H1 (cell line): ENCODE measurements around the gene DGAT2. TPM values are rescaled to one million over a fixed set of nuclear protein-coding genes. Genes with fewer than 3 reads are reported as not detected.

ENCODE experiments used
- CTCF ChIA-PET: fragments of 300-600 bp; sonication (Branson Sonifier 250); formaldehyde crosslinking; loops from one replicate; lab custom pipeline; 2021; ENCODE audit not compliant: partially characterized antibody; lab: Charles Lee
- POLR2A ChIA-PET: fragments of 300-600 bp; sonication (Branson Sonifier 250); formaldehyde crosslinking; loops from one replicate; lab custom pipeline; 2021; ENCODE audit warnings: inconsistent platforms; ENCODE audit not compliant: partially characterized antibody; lab: Charles Lee
- DNase-seq, 2 experiments: peaks; one replicate each; pipeline versions ENCODE4 v3.0.0 to v3.0.0-alpha.2; 2010 to 2022; ENCODE audit warnings: low spot score in 2 of 2, low read depth in 1 of 2, mixed read lengths in 1 of 2
- FAIRE-seq: peaks from 2 replicates; lab custom pipeline; 2011; peaks lifted over from hg19 to GRCh38; lab: Jason Lieb, UNC
- H2AFZ ChIP-seq: 2 replicates; pipeline ENCODE4 v1.8.1; 2012; ENCODE audit warnings: low read length, inconsistent platforms
- H2AK5ac ChIP-seq: 2 replicates; pipeline ENCODE4 v1.6.1; 2013; ENCODE audit warnings: low read depth, low read length
- H2BK120ac ChIP-seq: replicated peaks from 2 replicates; pipeline ENCODE3; 2013; ENCODE audit warnings: low read depth, low read length, inconsistent platforms
- H2BK12ac ChIP-seq: 2 replicates; pipeline ENCODE4 v1.6.1; 2013; ENCODE audit warnings: low read depth, low read length
- H2BK15ac ChIP-seq: 2 replicates; pipeline ENCODE4 v1.6.1; 2013; ENCODE audit warnings: low read length
- H2BK20ac ChIP-seq: 2 replicates; pipeline ENCODE4 v1.6.1; 2013; ENCODE audit warnings: low read length
- H2BK5ac ChIP-seq: 2 replicates; pipeline ENCODE4 v1.6.1; 2013; ENCODE audit warnings: low read depth, low read length
- H3K14ac ChIP-seq: 2 replicates; pipeline ENCODE4 v1.6.1; 2013; ENCODE audit warnings: inconsistent platforms; ENCODE audit not compliant: insufficient read length
- H3K18ac ChIP-seq: 2 replicates; pipeline ENCODE4 v1.6.1; 2013; ENCODE audit warnings: low read length; ENCODE audit errors: extremely low read depth
- H3K23ac ChIP-seq: 2 replicates; pipeline ENCODE4 v1.6.1; 2013; ENCODE audit warnings: inconsistent platforms; ENCODE audit not compliant: insufficient read length
- H3K23me2 ChIP-seq: 2 replicates; pipeline ENCODE4 v1.6.1; 2013; ENCODE audit warnings: low read depth, low read length
- H3K27ac ChIP-seq: 2 replicates; pipeline ENCODE4 v1.6.1; 2011; ENCODE audit warnings: low read depth, low read length, inconsistent platforms
- H3K27me3 ChIP-seq, 4 experiments: replicated peaks in 1 of 4; 1 replicate in 1 of 4; 2 replicates in 3 of 4; pipeline versions ENCODE4 v1.6.1 to v1.8.1; 2011 to 2013; ENCODE audit warnings: low read length in 3 of 4, mild to moderate bottlenecking in 3 of 4, inconsistent platforms in 2 of 4, mixed read lengths in 2 of 4, moderate library complexity in 1 of 4; ENCODE audit not compliant: control insufficient read depth in 3 of 4, insufficient read depth in 3 of 4; ENCODE audit errors: extremely low read depth in 1 of 4
- H3K36me3 ChIP-seq, 4 experiments: 2 replicates each; pipeline versions ENCODE4 v1.6.1 to v1.8.1; 2011 to 2013; ENCODE audit warnings: mild to moderate bottlenecking in 4 of 4, low read length in 3 of 4, moderate library complexity in 2 of 4, control low read depth in 1 of 4, inconsistent platforms in 1 of 4; ENCODE audit not compliant: insufficient read depth in 4 of 4, control insufficient read depth in 2 of 4
- H3K4ac ChIP-seq: replicated peaks from 2 replicates; pipeline ENCODE3; 2013; ENCODE audit warnings: low read length, low read depth, mixed read lengths, inconsistent platforms; ENCODE audit not compliant: insufficient read length
- H3K4me1 ChIP-seq, 4 experiments: replicated peaks in 1 of 4; 1 replicate in 1 of 4; 2 replicates in 3 of 4; pipeline versions ENCODE4 v1.6.1 to v1.8.1; 2011 to 2013; ENCODE audit warnings: low read length in 3 of 4, inconsistent platforms in 2 of 4, mixed read lengths in 1 of 4; ENCODE audit not compliant: insufficient read depth in 4 of 4, control insufficient read depth in 3 of 4
- H3K4me2 ChIP-seq, 2 experiments: 2 replicates each; pipeline versions ENCODE4 v1.6.1 to v1.8.1; 2011 to 2013; ENCODE audit warnings: low read depth in 2 of 2, low read length in 2 of 2, control low read depth in 1 of 2, inconsistent platforms in 1 of 2, mild to moderate bottlenecking in 1 of 2; ENCODE audit not compliant: insufficient read depth in 1 of 2
- H3K4me3 ChIP-seq, 4 experiments: fragments of 200-600, 300-600 bp in 1 of 4; sonication (generic), shearing (Covaris generic), sonication (Bioruptor Twin) in 1 of 4; 2 replicates each; pipeline versions ENCODE4 v1.5.1 to v1.8.1; 2011 to 2016; ENCODE audit warnings: low read length in 4 of 4, low read depth in 3 of 4, control low read depth in 2 of 4, inconsistent platforms in 2 of 4, mild to moderate bottlenecking in 2 of 4, mixed read lengths in 1 of 4, moderate library complexity in 1 of 4; ENCODE audit not compliant: insufficient read depth in 2 of 4; ENCODE audit errors: extremely low read depth in 1 of 4
- H3K56ac ChIP-seq: replicated peaks from 2 replicates; pipeline ENCODE3; 2013; ENCODE audit warnings: low read depth, mild to moderate bottlenecking, mixed read lengths, low read length, inconsistent platforms; ENCODE audit not compliant: insufficient read length
- H3K79me1 ChIP-seq: 2 replicates; pipeline ENCODE4 v1.6.1; 2013; ENCODE audit warnings: low read depth, low read length, control low read depth
- H3K79me2 ChIP-seq, 2 experiments: 2 replicates each; pipeline versions ENCODE4 v1.6.1 to v1.8.1; 2012 to 2013; ENCODE audit warnings: low read length in 2 of 2, mild to moderate bottlenecking in 2 of 2, inconsistent platforms in 1 of 2; ENCODE audit not compliant: insufficient read depth in 2 of 2, control insufficient read depth in 1 of 2
- H3K9ac ChIP-seq, 4 experiments: replicated peaks in 1 of 4; 1 replicate in 1 of 4; 2 replicates in 3 of 4; pipeline versions ENCODE4 v1.6.1 to v1.8.1; 2011 to 2013; ENCODE audit warnings: low read depth in 3 of 4, low read length in 3 of 4, control low read depth in 2 of 4, mild to moderate bottlenecking in 2 of 4, moderate library complexity in 2 of 4, inconsistent platforms in 1 of 4; ENCODE audit errors: extremely low read depth in 1 of 4
- H3K9me3 ChIP-seq, 2 experiments: 2 replicates each; pipeline versions ENCODE4 v1.6.1 to v1.8.1; 2012 to 2013; ENCODE audit warnings: mild to moderate bottlenecking in 2 of 2, moderate library complexity in 2 of 2, control low read depth in 1 of 2, inconsistent platforms in 1 of 2, low read depth in 1 of 2, low read length in 1 of 2, mixed read lengths in 1 of 2; ENCODE audit not compliant: insufficient read depth in 2 of 2
- H4K20me1 ChIP-seq, 2 experiments: replicated peaks in 1 of 2; 2 replicates each; pipeline versions ENCODE3 to v1.8.1; 2011 to 2013; ENCODE audit warnings: inconsistent platforms in 2 of 2, low read length in 2 of 2, mild to moderate bottlenecking in 1 of 2; ENCODE audit not compliant: insufficient read depth in 2 of 2, control insufficient read depth in 1 of 2
- H4K5ac ChIP-seq: 2 replicates; pipeline ENCODE4 v1.6.1; 2013; ENCODE audit warnings: low read length, low read depth, mixed read lengths, inconsistent platforms; ENCODE audit not compliant: insufficient read length
- H4K8ac ChIP-seq: 2 replicates; pipeline ENCODE4 v1.8.0; 2013; ENCODE audit warnings: mild to moderate bottlenecking, moderate library complexity, low read length, inconsistent platforms; ENCODE audit not compliant: insufficient read depth; ENCODE audit errors: extremely low read depth
- H4K91ac ChIP-seq: replicated peaks from 2 replicates; pipeline ENCODE3; 2013; ENCODE audit warnings: low read length, mixed read lengths, inconsistent platforms; ENCODE audit not compliant: insufficient read length
- ASH2L ChIP-seq: fragments of 200-600, 300-600 bp; sonication (generic); IDR thresholded peaks from one replicate; pipeline ENCODE4 v1.7.1; 2017; ENCODE audit warnings: low read length
- BACH1 ChIP-seq: IDR thresholded peaks from 2 replicates; pipeline ENCODE4 v1.6.1; 2012; ENCODE audit warnings: low read length, improper control_type of control experiment
- CHD2 ChIP-seq: IDR thresholded peaks from 2 replicates; pipeline ENCODE4 v1.6.1; 2012; ENCODE audit warnings: low read length, improper control_type of control experiment
- EGR1 ChIP-seq: IDR thresholded peaks from 2 replicates; pipeline ENCODE4 v1.6.1; 2011; ENCODE audit warnings: low read depth, low read length, borderline replicate concordance
- GABPA ChIP-seq: IDR thresholded peaks from 2 replicates; pipeline ENCODE4 v1.6.1; 2011; ENCODE audit warnings: mild to moderate bottlenecking, low read length, moderate library complexity, borderline replicate concordance; ENCODE audit not compliant: insufficient read depth
- HDAC2 ChIP-seq, 2 experiments: fragments of 300-600 bp in 1 of 2; sonication (generic) in 1 of 2; IDR thresholded peaks; 2 replicates each; pipeline ENCODE4 v1.6.1; 2011 to 2012; ENCODE audit warnings: low read depth in 2 of 2, low read length in 2 of 2, mild to moderate bottlenecking in 2 of 2, moderate library complexity in 2 of 2, borderline replicate concordance in 1 of 2, inconsistent platforms in 1 of 2
- JUND ChIP-seq: IDR thresholded peaks from 2 replicates; pipeline ENCODE4 v1.6.1; 2011; ENCODE audit warnings: mild to moderate bottlenecking, improper control_type of control experiment, low read length
- POU5F1 ChIP-seq: IDR thresholded peaks from 2 replicates; pipeline ENCODE4 v1.6.1; 2011; ENCODE audit warnings: low read depth, mild to moderate bottlenecking, low read length, moderate library complexity
- SIRT6 ChIP-seq: IDR thresholded peaks from one replicate; pipeline ENCODE4 v1.7.1; 2012; ENCODE audit warnings: low read length, inconsistent platforms
- SP1 ChIP-seq: IDR thresholded peaks from 2 replicates; pipeline ENCODE4 v1.6.1; 2011; ENCODE audit warnings: low read depth, low read length
- SUZ12 ChIP-seq: fragments of 200-600 bp; sonication (generic); IDR thresholded peaks from 2 replicates; pipeline ENCODE4 v1.6.1; 2012; ENCODE audit warnings: mild to moderate bottlenecking, inconsistent platforms, low read length, moderate library complexity, mixed read lengths
- TBP ChIP-seq: IDR thresholded peaks from 2 replicates; pipeline ENCODE4 v1.6.1; 2011; ENCODE audit warnings: low read depth, low read length, improper control_type of control experiment
- TCF12 ChIP-seq: IDR thresholded peaks from 2 replicates; pipeline ENCODE4 v1.6.1; 2011; ENCODE audit warnings: low read depth, mild to moderate bottlenecking, low read length
- WGBS, 2 experiments: shearing (Covaris generic) in 1 of 2; methylation state at CpG; one replicate each; pipeline versions ENCODE4 v1.1.6 to v1.1.7; 2013 to 2015; ENCODE audit warnings: low lambda C conversion rate in 2 of 2, mixed read lengths in 2 of 2, inconsistent platforms in 1 of 2, low coverage in 1 of 2, missing lambda C conversion rate in 1 of 2; ENCODE audit not compliant: insufficient replicate concordance in 2 of 2, insufficient coverage in 1 of 2, insufficient read length in 1 of 2; ENCODE audit errors: extremely low coverage in 1 of 2, missing lambda C conversion rate in 1 of 2; 5-methylcytosine and 5-hydroxymethylcytosine counted together
- polyA plus RNA-seq, 7 experiments: library from polyadenylated mRNA; depleted of rRNA in 3 of 7; stranded (reverse) in 5 of 7; unstranded in 2 of 7; fragments of >200 nt in 5 of 7; fragments of 200-250 nt in 2 of 7; gene quantifications; 1 replicate in 5 of 7; 2 replicates in 1 of 7; 4 replicates in 1 of 7; pipeline versions ENCODE4 v1.2.1 to v1.2.3, GENCODE V29; 2011 to 2013; ENCODE audit warnings: missing spikeins in 2 of 7, mixed read lengths in 2 of 7
- total RNA-seq: library from RNA; stranded (reverse); fragmentation: NEBNext Ultra II Directional; extraction: Animal tissue kit (Norgen Biotek cat#: 25700); gene quantifications from 2 replicates; pipeline ENCODE4 v1.2.1, GENCODE V29; 2021
- TF ChIP-seq, protein P1 (sequence below): IDR thresholded peaks from 2 replicates; pipeline ENCODE4 v1.6.1; 2011; ENCODE audit warnings: low read depth, mild to moderate bottlenecking, low read length; ENCODE audit not compliant: insufficient read depth

Gene DGAT2
- total and polyA plus RNA-seq, 2 of the 8 experiments (the other 6 are each of a cell fraction or from before 2014, with no cell fraction given), result 3.2 to 5.9 TPM

DNA sequence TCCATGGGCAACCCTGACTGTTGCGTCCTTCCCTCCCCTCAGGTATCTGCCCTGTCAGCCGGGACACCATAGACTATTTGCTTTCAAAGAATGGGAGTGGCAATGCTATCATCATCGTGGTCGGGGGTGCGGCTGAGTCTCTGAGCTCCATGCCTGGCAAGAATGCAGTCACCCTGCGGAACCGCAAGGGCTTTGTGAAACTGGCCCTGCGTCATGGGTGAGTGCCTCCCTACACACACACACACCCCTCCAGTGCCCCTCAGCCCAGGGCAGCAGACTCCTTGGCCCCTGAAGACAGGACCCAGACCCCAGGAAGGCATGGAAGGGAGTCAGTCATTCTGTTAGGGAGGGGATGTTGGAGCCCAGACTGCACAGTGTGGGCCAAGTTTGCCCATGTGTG is 28.5 kb downstream of the DGAT2 start:
- CTCF ChIA-PET, result interaction anchor here (1.0 to 2.1 kb wide), 7 partner anchors 11 to 355 kb away, joined by 3 to 5 read pairs (median 4); no protein-coding TSS in a partner anchor
- TF ChIP-seq CHD2, result no peak
- TF ChIP-seq, protein P1, sequence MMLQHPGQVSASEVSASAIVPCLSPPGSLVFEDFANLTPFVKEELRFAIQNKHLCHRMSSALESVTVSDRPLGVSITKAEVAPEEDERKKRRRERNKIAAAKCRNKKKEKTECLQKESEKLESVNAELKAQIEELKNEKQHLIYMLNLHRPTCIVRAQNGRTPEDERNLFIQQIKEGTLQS, result no peak
- TF ChIP-seq EGR1, result no peak
- no peak for TF ChIP-seq SUZ12
- no peak for TF ChIP-seq SIRT6
- TF ChIP-seq ASH2L, result no peak
- no peak for TF ChIP-seq TBP
- TF ChIP-seq POU5F1, result no peak
- TF ChIP-seq JUND, result no peak
- TF ChIP-seq TCF12, result no peak
- TF ChIP-seq HDAC2 (IDR thresholded peaks at IDR 0.05; ENCODE audit: borderline replicate concordance in 1 of 2, low read depth in 2 of 2, low read length in 2 of 2), result no peak
- TF ChIP-seq GABPA, result no peak
- no peak for TF ChIP-seq BACH1
- no peak for TF ChIP-seq SP1

More for the DNA sequence above, 28.5 kb downstream of the DGAT2 start:
- Histone ChIP-seq H2AK5ac (no peak overlapping the region), H3K4me1 (0 out of 7 replicates have a peak, but pooled peaks cover 0 to 4% (median 0%) of the 10 kb centered on the region in 4 experiments), H2BK12ac (no peak overlapping the region), H3K18ac (no peak overlapping the region), H3K36me3 (no peaks in the 10 kb centered on the region), H3K27ac (no peak overlapping the region), H3K14ac (no peak overlapping the region), H3K79me2 (no peaks in the 10 kb centered on the region), H4K20me1 (no peaks in the 10 kb centered on the region), H3K4me3 (no peak overlapping the region), H3K27me3 (no peaks in the 10 kb centered on the region), H3K23me2 (0 out of 2 replicates have a peak, but pooled peaks cover 1% of the 10 kb centered on the region), H2BK5ac (no peak overlapping the region; the same call in 1 of the 2 replicates), H3K23ac (no peak overlapping the region), H3K4ac (no peak overlapping the region), H3K4me2 (no peak overlapping the region), H2BK15ac (no peak overlapping the region), H3K9me3 (no peaks in the 10 kb centered on the region), H3K79me1 (no peaks in the 10 kb centered on the region), H4K91ac (peak overlapping the region; percentile 26), H3K56ac (no peak overlapping the region), H2AFZ (no peak overlapping the region), H3K9ac (no peak overlapping the region), H4K5ac (no peak overlapping the region), H4K8ac (no peak overlapping the region), H2BK120ac (no peak overlapping the region), H2BK20ac (no peak overlapping the region)
- 87% methylated on average over 8 of the region's 8 CpGs; no CpG with 5 or more reads in 1 of the 2 experiments for WGBS, 2 experiments
- POLR2A ChIA-PET, result no interaction called here
- DNase-seq (no peak), FAIRE-seq (no peak)
